GM19455 (cell line): ENCODE results near the gene ZNF837.
"Not testable (repeated sequence)": the region's sequence is repeated elsewhere in the genome, so short reads cannot be mapped to it uniquely, and the experiment has no call there.

Source experiments
- ATAC-seq: cut with Tn5 transposase; IDR thresholded peaks from one replicate; pipeline ENCODE4 v1.9.1; 2021; ENCODE audit not compliant: unreplicated experiment

ZNF837 gene

GRCh38 chr19:58396691-58397532 lies 16.1 kb upstream of the ZNF837 start:
- no peak for ATAC-seq

DNA sequence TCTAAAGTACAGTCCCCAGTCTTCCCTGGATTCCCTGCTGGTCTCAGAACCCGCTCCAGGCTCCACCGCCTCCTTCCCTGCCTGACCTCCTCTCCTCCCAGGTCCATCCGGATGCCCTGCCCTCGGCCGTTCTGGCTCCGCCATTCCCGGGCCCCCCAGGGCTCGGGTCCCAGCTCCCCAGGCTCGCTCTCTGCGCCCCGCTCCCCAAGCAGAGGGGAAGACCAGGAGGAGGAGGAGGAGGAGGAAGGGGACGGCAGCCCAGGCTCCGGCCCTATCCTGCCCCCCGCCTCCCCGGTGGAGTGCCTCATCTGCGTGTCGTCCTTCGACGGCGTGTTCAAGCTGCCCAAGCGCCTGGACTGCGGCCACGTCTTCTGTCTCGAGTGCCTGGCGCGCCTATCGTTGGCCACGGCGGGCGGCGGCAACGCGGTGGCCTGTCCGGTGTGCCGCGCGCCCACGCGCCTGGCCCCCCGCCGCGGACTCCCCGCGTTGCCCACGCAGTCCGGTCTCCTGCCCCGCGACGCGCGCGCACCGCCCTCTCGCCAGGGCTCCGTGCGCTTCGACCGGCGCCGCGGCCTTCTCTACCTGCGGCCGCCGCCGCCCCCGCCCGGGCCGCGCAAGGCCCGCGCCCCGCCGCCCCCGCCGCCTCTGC lies 15.3 kb upstream of the ZNF837 start:
- ATAC-seq, result no peak

- ATAC-seq, result no peak
These were observed 14.6 kb upstream of the ZNF837 start, which contains the start of gene RNF225 for GRCh38 chr19:58395220-58395978. Gene RNF225 (plus strand): TSS chr19:58395656. CDS start chr19:58396090, 434 bp downstream.

DNA sequence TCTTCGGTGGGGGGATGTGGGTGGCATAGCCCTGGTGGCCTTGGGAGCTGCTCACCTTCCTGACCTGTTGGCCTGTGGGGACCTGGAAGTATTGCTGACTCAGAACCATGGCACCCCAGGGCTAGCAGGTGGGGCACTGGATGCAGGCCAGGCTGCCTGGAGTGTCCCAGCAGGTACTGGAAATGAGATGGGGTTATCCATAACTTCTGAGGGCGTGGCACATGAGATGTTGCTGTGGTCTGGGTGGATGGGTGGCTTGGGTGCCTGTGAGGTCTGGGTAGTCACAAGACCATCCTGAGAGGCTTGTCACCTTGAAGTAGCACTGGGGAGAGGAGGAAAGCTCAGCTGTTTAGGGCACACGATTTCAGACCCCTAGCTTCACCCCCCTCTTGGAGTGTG lies 14.0 kb upstream of the ZNF837 start:
- no peak for ATAC-seq

GRCh38 chr19:58393725-58394033 lies 12.8 kb upstream of the ZNF837 start:
- ATAC-seq, result no peak

GRCh38 chr19:58392945-58393724 lies 12.3 kb upstream of the ZNF837 start:
- ATAC-seq, result no peak

DNA sequence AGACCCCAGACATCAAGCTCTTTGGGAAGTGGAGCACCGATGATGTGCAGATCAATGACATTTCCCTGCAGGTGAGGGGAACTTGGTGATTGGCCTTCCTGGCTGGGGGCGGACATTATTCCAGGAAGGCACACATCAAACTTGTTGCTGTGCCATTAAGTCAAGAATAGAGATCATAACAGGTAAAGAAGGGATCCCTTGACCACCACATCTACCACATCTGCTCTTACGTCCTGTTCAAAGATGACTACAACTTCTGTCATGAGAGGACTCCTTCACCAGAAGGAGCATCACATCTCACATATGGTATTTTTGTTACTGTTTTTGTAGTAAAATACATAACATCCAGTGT lies 7.3 kb upstream of the ZNF837 start:
- no peak for ATAC-seq

GRCh38 chr19:58387338-58388174 lies 6.7 kb upstream of the ZNF837 start:
- no peak for ATAC-seq

- ATAC-seq, result peak; percentile 86
These were observed 5.9 kb upstream of the ZNF837 start, which contains the start of gene RPS5 for GRCh38 chr19:58386576-58387337. Gene RPS5 (plus strand): TSS chr19:58387269. CDS start chr19:58388138, 869 bp downstream.

DNA sequence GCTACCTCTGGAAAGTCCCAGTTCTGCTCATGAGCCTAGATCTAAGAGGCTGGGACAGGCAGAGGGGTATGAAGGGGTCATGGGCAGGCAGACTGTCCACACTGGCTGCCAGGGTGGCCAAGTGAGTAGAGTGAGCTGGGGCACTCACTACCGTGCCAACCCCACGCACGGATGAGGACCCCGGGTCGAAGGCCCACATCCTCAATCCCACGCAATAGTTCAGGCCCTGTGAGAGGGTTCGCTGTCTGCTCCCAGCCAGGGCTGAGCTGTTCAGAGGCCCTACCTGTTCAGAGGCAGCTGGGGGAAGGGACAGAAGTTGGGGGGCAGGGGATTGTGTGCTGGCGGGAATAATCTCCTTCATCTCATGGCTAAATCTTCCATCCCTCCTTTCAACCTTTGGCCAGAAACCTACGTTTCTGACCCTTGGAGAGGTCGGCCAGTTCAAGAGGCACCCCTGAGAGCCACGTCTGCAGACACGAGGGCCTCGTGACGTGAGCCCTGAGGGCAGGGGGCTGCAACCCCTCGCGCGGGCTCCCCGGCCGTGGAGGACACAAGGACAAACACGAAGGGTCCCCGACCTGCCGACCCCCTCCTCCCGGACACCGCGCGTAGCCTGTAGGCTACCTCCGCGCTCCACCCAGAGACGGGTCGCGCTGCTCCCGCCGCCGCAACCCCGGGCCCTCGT lies 5.2 kb upstream of the ZNF837 start:
- peak; percentile 4 for ATAC-seq

- ATAC-seq, result no peak
These were observed 4.6 kb upstream of the ZNF837 start for GRCh38 chr19:58385313-58385890.

- no peak for ATAC-seq
These were observed 2.3 kb upstream of the ZNF837 start for GRCh38 chr19:58382997-58383603.

GRCh38 chr19:58381460-58382212 lies 806 bp upstream of the ZNF837 start:
- ATAC-seq, result no peak

DNA sequence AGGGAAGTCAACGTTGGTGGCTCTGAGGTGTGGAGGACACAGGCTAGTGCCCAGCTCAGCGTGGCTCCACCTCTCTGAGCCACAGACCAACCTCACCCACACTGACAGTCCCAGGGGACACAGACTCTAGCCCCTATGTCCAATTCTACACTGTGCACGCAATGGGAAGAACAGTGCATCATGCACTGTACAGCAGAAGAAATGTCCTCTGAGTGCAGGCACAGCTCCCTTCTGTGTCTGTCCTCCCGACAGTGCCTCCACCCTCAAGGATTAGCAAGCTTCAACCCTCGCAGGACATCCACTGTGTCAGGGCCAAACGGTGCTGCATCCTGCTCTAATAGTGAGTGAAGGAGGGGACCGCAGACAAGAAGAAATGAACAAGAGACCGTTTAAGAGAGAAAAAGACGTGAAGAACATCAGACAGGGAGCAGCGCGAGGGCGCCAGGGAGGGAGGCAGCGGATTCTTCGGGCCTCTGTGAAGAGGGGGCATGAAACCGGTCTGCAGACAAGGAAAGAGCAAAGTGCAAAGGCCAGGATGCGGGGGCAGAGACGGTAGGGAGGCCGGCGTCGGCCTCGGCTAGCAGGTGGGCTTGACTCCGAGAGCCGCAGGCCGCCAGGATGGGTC lies 681 bp downstream of the ZNF837 start:
- ATAC-seq, result no peak

GRCh38 chr19:58379246-58379645 lies 1.6 kb downstream of the ZNF837 start:
- ATAC-seq, result no peak

DNA sequence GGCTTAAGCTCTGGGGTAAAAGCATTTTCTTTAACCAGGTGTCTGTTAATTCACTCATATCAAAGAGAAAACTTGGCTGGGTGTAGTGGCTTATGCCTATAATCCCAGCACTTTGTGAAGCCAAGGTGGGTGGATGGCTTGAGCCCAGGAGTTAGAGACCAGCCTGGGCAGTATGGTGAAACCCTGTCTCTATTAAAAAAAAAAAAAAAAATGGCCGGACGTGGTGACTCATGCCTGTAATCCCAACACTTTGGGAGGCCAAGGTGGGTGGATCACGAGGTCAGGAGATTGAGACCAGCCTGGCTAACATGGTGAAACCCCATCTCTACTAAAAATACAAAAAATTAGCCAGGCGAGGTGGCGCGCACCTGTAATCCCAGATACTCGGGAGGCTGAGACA lies 4.1 kb downstream of the ZNF837 start:
- not testable (repeated sequence) for ATAC-seq

DNA sequence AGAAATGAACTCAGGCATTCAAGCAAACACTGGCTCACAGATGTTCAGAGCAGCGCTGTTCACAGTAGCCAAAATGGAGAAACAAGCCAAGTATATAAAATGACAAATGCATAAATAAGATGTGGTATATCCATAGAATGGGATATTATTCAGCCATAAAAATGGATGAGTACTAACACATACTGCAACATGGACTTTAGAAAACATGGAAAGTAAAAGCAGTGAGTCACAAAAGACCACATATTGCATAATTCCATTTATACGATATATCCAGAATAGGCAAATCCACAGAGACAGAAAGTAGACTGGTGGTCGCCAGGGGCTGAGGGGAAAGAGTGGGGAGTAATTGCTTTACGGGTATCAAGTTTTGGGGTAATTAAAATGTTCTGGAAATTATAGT lies 6.6 kb downstream of the ZNF837 start:
- ATAC-seq, result no peak
